Kidney glomerular epithelial cell (primary cell): ENCODE results near the gene DNASE1L3.
A peak's percentile ranks its signal among the peaks of the same experiment; 100 is the strongest.
"Not testable (repeated sequence)": the region's sequence is repeated elsewhere in the genome, so short reads cannot be mapped to it uniquely, and the experiment has no call there.

ENCODE experiments used
- DNase-seq: peaks from one replicate; lab custom pipeline; 2025; lab: John Stamatoyannopoulos, UW

Gene DNASE1L3

DNA sequence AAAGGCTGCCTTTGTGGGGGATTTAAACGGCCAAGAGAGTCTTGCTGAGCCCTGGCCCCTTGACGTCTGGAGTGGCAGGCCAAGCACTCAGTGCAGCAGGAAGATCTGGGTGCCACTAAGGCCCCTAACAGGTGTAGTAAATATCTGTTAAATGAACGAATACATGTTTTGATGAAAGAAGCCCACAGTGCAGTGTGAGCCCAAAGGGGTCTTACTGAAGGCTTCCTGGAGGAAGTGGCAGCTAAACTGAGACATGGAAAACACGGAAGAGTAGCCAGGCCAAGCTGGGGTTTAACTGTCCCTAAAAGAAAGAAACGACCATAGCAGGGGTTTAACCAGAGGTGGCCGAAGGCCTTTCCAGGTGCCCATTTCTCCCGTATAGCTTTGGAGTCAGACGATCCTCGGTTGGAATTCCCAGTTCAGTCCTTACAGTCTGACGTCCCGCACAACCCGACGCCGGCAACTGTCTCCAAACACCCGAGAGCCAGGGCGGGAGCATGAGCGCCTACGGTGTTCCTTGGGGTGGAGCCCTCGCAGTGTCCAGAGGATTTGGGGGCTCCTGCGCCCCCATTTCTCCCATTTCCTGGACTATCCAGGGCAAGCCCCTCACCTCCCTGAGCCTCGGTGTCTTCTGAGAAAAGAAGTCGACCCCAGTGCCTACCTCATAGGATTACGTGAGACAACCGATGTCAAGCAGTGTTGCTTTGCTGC lies 25.9 kb upstream of the DNASE1L3 start:
- DNase-seq: no peak

DNA sequence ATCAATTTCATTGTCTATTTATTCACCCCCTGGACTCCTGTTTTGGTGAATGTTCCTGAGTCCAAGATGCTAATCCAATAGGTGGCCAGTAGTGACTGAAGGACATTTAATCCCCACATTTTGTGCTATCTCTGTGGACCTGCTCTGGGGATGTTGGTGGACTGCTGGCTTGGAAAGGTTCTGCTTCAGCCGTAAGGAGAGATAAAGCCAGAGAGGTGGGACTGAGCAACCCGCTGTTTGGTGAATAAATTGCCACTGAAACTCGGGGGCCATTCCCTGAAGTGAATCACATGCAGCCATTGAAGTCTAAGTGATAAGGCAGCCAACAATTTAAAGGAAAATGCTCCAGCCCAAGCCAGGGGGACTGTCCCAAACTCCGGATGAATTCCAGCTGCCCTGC lies 25.2 kb upstream of the DNASE1L3 start:
- no peak for DNase-seq

DNA sequence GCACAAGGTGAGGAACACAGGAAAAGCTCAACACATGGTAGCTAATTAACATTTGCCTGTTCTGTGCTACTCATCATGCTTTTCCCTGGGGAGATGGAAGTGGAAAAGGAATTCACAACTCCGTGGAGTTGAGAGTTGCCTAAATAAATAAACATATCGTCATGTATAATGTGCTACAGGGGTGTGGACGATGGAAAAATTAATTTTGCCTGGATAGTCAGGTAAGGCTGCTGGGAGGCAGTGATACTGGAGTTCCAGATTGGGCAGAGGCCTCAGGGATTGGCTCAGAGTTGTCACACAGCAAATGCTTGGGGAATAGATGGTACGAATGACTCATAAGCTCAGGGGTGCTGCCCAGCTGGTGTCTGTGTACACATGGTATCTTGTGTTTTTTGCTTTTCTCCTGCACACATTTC lies 23.8 kb upstream of the DNASE1L3 start:
- DNase-seq: peak; percentile 13

DNA sequence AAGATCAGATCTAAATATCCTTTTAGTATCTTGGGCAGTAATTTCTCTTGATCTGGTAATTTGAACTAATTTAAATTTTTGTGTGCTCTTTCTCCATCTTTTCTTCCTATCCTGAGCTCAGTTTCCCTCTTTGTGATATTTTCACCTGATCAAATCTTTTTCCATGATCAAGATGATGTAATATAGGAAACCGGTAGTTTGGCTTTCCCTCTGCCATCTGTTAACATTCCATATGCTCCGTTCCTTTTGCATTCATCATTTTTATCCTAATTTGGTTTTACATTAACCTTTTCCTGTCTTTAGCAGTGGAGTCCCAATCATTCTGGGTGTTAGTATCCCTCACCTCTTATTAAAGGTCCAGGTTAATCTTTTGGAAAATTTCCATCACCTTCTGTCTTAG lies 20.9 kb upstream of the DNASE1L3 start:
- no peak for DNase-seq

DNA sequence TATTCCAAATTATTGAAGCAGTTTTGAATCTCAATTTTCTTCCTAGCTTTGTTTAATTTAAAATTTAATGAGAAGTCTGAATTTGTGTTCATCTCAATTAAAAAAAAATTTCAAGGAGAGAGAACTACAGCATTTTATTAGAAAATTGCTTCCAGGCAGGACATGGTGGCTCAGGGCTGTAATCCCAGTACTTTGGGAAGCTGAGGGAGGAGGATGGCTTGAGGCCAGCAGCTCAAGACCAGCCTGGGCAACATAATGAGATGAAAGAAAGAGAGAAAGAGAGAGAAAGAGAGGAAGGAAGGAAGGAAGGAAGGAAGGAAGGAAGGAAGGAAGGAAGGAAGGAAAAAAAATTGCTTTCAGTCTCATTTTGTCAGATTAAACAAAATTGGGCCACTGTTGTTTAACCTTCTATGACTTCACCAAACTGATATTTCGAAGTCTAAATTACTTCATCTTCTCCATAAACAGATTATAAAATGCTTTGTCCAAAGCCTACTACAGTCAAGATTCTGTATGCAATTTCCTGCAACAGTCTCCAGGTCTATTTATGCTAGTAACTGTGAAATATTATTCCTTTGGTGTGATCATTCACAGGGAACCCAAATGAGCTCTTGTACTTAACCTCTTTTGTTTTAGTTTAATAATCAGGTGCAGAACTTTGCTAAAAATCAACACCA lies 20.2 kb upstream of the DNASE1L3 start:
- DNase-seq: no peak

DNA sequence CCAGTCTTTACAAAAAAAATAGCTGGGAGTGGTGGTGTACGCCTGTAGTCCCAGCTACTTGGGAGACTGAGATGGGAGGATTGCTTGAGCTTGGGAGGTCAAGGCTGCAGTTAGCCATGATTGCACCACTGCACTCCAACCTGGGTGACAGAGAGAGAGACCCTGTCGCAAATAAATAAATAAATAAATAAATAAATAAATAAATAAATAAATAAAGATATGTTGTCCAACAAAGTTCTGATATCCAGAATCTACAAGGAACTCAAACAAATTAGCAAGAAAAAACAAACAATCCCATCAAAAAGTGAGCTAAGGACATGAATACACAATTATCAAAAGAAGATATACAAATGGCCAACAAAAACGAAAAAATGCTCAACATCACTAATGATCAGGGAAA lies 17.2 kb upstream of the DNASE1L3 start:
- DNase-seq: not testable (repeated sequence)

DNA sequence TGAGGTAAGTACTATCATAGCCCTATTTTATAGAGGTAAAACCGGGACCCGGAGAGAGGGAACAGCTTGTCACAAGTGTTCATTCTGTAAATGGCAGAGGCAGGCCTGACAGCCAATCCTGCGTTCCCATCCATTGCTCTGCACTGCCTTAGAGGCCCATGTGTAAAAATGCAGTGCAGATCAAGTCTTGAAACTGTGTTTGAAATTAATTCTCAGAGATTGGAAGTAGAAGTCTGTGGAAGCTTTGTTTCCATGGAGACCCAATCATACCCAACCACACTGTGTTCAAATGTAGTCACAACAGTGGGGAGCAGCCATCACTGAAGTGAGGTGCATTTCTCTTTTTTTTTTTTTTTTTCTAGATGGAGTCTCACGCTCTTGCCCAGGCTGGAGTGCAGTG lies 13.1 kb upstream of the DNASE1L3 start:
- DNase-seq: no peak

DNA sequence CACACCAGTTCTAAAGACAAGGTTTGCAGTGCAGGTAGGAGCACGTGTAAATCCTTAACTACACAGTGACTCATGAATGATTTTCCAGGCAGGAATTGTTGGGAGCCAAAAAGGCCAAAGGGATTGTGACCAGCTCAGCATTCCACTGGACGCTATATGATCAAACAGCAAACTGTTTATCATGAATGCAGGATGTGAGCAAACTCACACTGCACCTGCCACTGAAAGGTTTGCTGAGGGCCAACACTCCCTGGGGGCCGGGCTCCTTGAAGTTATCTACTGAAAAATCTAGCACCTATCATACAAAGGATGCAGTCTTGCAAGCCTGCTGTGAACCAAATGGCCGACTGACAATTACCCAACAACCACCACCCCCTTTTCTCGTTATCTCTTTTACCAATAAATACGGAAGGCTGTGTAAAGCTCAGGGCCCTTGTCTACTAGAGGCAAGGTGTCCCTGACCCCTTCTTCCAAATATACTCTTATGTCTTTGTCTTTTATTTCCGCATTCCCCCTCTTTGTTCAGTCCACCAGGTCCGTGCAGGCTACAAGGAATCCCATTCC lies 11.5 kb upstream of the DNASE1L3 start:
- DNase-seq: no peak

DNA sequence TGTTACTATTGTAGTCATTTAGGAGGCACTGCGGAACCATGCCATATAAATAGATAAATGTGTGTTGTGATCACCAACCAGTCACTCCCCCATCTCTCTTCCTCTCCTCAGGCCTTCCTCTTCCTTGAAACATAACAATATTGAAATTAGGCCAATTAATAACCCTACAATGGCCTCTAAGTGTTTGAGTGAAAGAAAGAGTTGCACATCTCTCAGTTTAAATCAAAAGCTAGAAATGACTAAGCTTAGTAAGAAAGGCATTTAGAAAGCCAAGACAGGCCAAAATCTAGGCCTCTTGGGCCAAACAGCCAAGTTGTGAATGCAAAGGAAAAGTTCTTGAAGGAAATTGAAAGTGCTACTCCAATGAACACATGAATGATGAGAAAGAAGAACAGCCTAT lies 8.1 kb upstream of the DNASE1L3 start:
- no peak for DNase-seq

DNA sequence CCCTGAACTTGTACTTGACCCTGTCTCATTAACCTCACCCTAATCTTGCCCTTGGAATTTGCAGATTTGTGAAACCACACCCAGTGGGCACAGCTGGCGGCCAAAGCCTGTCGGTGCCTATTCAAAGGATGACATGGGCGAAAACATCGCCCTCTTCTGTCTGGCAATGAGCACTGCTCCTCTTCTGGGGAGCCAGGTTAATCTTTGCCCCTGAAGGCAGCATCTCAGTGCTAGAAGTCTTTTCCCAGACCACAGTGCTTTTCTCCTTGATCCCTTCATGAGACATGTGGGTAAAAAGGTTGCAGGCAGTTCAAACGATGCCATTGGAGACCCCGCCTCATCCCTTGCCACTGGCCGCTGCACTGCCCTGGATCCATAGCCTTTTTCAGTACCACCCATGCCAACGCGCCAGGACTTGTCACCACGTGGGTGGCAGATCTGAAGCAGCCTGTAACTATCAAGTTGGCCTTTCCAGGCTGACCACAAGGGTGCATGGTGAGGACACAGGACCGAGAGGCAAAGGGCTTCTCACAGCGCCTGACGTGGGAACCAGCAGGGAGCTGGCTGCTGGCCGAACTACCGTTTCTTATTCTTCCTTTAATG lies 6.5 kb upstream of the DNASE1L3 start:
- peak; percentile 52 for DNase-seq

DNA sequence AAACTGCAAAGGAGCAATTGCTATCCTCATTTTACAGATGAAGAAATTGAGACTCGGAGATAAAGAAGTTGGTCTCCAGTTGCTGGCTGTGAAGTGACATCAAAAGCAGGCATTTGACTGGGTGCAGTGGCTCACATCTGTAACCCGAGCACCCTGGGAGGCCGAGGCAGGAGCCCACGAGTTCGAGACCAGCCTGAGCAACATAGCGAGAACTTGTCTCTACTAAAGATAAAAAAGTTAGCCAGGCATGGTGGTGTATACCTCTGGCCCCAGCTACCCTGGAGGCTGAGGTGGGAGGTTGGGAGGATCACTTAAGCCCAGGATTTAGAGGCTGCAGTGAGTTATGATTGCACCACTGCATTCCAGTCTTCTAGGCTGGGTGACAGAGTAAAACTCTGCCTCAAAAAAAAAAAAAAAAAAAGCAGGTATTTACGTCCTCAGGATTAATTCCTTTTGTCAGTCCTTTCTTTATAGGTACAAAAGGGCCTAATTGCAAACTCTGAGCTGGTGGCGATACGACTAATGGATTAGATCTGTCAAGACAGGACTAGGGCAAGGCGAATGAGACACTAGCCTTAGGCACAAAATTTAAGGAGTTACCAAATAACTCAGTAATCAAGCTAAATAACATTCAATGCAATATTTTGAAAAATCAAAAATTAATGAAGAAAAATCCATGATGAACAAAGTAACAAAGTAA lies 5.9 kb upstream of the DNASE1L3 start:
- DNase-seq: no peak

DNA sequence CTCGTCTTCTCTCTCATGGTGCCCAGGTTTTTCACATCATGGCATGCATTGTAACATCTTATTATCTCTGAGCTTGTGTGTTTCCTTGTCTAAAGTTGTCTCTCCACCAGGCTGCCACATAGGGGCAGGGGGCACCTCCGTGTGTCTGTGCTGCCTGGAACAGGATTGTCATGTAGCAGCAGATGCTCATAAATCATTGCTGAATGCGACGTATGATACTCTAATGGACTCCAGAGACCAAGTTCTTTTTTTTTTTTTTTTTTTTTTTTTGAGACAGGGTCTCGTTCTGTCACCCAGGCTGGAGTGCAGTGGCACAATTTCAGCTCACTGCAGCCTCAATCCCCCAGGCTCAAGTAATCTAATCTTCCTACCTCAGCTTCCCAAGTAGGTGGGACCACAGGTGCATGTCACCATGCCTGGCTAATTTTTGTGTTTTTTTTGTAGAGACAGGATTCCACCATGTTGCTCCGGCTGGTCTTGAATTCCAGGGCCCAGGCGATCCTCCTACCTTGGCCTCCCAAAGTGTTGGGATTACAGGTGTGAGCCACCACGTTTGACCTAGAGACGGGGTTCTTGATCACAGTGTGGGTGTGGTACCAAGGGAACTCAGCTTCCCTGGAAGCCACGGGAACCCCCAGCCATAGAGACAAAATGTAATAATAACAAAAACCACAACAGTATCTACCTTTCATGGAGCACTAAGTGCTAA lies 4.7 kb upstream of the DNASE1L3 start:
- no peak for DNase-seq

DNA sequence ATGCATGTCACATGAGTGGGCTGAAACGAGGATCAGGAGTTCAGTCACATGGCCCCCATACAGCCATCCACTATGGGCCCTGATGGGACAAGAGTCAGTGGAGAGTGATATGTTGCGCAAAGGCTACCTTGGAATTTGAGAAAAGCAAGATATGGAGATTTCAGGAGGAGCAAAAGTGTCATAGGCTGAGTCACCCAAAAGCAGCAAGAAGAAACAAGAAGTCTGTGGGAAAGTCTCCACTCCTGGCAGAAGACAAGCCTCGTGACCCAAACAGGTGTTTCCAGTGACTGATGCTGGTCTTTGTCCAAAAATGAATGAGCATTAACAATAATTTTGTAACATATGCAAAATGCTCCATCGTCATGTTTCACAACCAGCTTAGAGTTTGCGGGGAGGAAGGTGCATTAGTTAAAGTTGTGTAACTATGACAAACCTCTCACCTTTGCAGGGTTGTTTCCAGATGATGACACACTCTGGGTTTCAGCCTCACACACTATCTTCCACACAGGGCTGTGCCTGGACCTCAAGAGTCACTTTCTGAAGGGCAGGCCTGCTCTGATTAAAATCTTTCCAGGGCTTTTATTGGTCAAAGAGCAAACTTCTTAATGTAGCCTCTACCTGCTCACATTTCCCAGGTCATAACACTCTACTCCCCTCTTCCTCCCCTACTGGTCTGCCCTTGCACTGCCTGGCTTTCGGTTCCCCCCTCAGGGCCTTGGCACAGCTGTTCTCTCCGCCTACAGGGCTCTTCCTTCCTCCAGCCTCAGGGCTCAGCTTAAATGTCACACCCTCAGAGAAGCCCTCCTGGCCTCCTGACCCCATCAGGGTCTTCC lies 3.9 kb upstream of the DNASE1L3 start:
- DNase-seq: no peak

DNA sequence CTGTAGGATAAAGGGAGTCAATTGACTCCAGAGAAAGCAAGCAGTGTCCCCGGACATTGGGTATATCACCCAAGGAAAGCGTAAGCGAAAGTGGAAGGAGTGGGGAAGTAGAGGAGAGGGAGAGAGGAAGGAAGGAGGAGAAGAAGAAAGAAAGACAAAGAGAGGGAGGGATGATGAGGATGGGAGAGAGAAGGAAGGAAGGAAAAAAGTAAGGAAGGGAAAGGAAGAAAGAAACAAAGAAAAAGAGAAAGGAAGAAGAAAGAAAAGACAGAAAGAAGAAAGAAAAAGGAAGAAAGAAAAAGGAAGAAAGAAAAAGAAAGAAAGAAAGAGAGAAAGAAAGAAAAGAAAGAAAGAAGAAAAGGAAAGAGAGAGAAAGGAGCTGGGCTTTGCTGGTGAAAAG lies 839 bp downstream of the DNASE1L3 start:
- DNase-seq: no peak

DNA sequence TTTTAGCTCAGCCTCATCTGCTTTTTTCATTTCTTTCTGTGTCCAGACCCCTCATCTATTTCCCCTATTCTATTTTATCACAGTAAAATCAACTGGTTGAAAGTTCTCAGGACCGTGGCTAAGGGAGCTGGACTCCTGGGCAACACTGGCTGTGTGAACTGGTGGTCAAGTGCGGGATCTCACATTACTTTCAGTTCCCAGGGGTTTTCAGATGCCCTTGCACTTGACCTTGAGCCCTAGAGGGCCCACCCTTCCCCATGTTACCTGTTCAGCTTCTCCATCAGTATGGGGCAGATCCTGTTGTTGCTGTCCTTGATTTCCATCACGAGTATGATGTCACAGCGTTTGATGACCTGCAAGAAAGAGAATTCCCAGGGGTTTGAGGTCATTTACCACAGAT lies 2.8 kb downstream of the DNASE1L3 start:
- no peak for DNase-seq

DNA sequence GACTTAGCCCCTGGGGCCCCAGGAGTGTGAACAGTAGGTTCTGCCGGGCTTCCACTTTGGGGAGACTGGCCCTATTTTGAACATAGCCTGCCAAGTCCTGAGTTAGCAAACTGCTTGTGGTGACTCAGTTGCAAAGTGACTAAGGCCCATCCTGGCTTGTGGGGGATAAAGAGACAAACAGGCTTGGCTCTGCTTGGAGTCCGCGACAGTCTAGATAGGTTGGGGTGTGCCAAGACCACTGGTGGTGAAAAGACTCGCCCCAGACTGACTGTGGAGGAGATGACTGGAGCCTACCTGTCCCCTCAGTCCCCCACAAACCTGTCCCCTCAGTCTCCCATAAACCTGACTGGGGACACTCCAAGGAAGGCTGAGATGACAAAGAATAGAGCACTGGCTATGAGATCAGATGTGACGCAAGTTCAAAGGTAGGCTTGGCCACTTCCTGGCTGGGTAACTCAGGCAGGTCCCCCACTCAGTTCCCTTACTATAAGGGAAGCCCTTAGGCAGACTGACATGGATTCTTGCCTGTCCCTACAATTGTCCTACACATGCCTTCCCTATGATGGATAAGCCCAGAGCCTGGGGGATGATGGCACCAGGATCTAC lies 4.3 kb downstream of the DNASE1L3 start:
- DNase-seq: no peak

DNA sequence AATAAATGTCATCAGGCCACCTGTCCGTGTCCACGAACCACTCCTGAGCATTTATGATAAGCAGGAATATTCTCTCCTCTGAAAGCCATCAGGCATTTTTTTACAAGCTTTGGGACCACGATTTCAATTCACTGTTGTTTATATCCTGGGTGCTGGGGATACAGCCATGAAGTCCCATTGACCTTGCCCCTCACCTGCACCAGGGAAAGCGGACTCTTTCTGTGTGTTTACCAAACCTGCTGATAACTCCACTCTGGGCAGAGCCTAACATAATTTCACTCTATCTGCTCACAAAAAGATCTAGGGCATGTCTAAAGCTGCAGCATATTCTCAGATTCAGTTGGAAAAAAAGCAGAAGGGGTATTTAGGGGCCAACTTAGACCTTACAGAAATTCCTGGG lies 4.8 kb downstream of the DNASE1L3 start:
- DNase-seq: no peak

DNA sequence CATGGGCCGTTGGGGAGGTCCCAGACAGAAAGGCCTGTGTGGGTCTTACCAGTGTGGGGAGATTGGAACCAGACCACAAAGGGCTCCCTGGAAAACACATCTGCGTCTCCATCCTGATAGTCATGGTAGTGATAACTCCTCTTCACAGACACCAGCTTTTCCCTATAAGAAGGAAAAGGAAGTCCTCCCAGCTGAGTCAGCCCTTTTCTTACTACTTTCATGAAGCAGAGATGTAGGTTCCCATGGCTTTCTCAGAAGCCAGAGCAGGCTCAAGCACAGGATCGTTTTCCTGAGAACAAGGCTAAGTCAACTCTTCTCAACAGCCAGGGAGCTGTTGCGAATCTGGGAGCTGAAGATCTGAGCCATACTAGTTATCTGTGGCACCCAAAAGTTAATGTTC lies 6.1 kb downstream of the DNASE1L3 start:
- no peak for DNase-seq

DNA sequence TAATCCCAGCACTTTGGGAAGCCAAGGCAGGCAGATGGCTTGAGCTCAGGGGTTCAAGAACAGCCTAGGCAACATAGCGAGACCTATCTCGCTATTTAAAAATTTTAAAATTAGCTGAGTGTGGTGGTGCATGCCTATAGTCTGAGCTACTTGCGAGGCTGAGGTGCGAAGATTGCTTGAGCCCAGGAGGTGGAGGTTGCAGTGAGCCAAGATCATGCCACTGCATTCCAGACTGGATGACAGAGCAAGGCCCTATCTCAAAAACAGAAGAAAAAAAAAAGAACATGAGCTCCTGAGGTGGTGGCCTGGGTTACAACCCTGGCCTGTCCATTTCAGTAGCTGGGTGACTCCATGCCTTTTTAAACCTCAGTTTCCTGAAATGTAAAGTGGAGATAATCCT lies 7.2 kb downstream of the DNASE1L3 start:
- DNase-seq: no peak

DNA sequence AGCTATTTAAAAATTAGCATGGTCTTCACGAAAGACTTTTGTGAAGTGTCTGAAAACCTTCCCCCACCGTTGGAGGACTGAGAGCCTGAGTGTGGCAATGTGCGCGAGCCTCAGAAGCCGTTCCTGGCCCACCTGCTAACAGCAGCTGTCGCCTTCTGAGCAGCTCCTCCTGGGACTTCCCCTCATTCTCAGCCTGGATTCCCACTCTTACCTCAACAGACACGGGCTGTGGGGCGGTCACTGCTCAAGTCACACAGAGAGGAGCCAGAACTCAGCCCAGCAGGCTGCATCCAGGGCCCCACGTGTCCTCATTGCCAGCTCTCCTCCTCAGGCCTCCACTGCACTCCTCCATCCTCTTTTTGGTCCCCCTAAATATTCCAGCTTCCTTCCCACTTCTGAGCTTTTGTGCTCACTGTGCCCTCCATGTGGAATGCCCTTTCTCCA lies 7.8 kb downstream of the DNASE1L3 start:
- DNase-seq: no peak
